ENCODE measurements around the gene MVB12B.

Gene MVB12B

DNA sequence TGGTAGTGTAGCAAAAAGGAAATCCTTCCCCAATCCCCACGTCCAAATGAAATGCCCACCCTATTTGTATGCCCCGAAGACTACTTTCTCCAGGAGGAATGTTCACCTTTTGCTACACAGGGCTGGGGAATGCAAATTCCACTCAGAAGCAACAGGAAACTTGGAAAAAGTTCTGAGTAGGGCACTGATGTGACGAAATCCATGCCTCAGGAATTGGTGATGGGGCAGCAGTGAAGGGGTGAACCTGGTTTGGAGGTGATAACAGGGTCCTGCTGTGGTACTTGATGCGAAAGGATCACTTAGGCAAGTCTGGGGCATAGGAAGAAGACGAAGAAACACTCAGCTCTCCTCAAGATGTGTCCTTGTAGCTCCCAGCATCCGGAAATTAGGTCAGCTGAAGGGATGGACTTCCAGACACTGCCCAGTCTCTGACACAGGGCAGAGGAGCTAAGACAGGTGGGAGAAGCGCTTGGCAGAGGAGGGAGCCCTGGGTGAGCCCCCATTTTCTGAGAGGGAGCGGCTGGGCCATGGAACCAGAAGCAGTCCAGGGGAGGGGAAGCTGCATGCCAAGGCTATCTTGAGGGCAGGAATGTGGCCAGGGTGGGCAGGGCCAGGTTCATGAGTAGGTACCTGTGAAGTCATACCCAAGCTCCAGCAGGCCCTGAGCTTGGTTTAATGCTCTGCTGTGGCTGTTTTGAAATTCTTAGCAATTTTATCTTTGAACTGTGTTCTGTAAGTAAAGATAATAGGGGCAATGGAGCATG is 22.2 kb upstream of the MVB12B start:
- no peak for DNase-seq

DNA sequence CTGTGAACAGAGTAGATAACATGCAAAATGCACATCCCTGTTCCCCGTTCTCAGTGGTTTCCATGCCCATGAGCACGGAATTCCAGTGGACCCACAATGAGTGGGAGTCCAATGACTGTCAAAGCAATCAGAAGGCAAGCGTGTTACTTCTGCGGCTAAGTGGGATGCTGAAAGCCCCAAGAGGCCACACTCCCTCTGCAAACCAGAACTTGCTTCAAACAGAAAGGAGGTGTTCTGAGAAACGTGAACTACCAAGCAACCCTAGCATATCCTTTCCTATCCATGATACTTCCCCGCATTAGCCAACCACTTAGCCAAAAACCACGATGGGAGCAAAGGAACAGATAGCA is 21.7 kb upstream of the MVB12B start:
- no peak for DNase-seq

DNA sequence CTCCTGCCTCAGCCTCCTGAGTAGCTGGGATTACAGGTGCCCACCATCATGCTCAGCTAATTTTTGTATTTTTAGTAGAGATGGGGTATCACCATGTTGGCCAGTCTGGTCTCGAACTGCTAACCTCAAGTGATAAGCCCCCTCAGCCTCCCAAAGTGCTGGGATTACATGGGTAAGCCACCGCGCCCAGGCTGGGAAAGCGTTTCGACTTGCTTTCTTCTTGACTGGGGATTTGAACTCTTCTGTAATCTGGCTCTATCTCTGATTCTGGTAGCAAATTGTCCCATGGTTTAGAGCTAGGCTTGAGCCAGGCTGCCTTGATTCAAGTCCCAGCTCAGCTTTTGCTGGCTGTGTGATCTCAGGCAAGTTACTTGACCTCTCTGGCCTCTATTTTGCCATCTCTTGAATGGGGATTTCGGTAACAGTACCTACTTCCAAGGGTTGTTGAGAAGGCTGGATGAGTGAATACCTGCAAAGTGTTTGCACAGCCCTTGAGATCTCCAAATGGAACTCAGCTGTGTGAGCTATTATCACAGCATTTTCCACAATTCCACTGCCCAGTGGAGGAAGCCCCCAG is 20.5 kb upstream of the MVB12B start:
- DNase-seq, result no peak

DNA sequence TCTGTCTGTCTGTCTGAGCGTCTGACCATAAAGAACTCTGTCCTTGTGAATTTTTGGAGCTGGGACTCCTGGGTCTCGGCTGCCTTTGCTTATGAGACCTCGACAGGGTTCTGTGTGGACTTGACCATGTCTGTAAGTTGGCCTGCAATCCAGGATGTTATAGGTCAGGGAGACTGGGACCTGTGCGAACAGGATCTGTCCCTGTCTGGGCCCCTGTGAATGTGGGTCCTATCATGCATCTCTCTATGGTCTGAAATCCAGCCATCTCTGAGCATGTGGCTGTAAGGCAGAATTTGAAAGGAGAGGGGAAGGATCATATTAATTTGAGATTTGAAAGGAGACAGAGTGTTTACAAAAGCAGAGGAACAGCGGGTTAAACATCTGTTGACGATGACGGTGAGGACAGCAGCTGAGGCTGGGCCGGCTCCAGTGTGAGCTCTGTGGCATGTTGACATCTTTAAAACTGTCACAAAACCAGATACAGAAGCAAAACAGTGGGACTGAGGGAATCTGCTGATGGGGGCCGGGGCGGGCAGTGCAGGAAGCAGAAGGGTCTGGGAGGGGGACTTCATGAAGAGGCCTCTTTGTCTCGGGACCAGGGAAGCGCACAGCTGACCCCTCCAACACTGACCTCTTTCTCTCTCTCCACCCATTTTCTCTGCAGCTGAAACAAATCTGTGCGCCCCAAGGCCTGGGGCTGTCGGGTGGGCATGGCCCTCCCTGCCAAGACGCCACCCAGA is 19.1 kb upstream of the MVB12B start:
- DNase-seq, result no peak

DNA sequence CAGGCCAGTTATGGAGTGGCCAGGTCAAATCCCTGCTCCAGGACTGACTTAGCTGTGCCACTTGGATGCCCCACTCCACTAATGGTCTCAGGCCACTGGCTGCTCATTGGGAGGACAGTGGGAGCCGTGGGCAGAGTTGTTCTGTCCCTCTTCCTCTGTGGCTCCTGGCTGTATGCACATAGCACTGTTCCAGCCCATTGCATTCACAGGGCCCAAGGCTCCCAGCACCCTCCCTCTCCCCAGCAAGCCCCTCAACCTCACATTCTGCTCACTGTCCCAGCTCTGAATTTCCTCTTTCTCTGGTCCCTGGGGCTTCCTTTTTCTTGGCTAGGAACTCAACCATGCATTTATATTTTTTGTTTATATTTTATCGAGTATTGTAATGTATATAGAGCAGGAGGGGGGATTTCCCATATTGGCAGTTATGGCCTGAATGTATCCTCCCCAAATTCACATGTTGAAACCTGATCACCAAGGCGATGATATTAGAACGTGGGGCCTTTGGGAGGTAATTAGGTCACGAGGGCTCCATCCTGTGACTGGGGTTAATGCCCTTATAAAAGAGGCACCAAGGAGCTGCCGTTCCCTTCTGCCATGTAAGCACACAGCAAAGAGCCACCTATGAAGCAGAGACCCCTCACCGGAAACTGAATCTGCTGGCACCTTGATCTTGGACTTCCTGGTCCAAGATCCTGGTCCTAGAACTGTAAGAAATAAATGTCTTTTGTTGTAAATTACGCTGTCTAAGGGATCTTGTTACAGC is 17.0 kb upstream of the MVB12B start:
- DNase-seq, result no peak

DNA sequence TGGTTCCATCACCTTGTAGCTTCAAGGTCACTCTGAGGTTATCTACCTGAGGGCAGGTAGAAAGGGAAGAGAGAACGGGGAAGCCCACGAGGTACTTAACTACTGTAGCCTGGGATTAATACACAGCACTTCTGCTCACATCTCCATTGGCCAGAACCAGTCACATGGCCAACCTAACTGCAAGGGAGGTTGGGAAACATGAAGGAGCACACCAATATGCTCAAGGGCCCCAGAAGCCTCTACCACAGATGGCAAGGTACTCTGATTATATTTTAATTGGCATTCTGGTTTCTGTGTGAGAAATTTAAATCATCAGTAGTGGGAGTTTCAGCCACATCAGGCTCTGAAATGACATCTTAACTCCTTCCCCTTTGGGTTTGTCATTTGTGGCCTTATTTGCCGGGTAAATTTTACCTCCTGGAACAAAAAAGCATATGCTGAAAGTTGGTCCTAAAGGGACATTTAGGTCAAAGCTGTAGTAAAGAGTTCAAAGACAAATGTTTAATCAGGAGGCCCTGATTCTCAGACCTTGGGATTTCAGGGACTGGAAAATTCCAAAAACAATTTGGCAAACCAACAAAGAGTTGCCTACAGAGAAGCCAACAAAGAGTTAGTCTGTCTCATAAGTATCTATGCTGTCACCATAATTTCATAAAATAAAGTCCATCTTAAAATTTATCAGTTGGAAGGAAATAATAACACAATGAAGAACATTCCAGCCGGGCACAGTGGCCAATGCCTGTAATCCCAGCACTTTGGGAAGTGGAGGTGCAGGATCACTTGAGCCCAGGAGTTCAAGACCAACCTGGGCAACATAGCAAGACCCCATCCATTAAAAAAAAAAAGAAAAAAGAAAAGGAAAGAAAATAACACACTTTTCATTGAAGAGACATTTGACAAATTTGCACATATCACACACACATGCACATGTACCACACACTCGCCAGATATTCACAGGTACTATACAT is 13.8 kb upstream of the MVB12B start:
- DNase-seq, result no peak

DNA sequence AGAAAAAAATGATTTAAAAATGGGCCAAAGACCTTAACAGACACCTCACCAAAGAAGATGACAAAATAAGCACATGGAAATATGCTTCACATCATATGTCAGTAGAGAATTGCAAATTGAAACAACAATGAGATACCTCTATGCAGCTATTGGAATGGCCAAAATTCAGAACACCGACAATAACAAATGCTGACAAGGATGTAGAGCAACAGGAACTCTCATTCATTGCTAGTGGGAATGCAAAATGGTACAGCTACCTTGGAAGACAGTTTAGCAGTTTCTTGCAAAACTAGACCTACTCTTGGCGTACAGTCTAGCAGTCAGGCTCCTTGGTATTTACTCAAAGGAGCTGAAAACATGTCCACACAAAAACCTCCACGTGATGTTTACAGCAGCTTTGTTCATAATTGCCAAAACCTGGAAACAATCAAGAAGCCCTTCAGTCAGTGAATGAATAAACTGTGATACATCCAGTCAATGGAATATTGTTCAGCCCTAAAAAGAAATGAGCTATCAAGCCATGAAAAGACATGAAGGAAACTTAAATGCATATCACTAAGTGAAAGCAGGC is 10.5 kb upstream of the MVB12B start:
- DNase-seq, result no peak

DNA sequence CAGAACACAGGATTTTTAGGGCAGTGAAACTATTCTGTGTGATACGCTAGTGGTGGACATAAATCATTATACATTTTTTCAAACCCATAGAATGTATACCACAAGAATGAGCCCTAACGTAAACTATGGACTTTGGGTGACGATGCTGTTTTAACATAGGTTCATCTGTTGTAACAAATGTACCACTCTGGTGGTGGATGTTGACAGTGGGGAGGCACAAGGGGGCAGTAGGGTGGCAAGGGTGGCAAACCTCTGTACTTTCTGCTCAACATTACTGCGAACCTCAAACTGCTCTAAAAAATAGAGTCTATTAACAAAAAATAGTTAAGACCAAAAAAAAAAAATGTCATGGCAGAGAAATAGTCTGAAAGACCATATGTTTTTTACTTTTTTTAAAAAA is 9.1 kb upstream of the MVB12B start:
- DNase-seq, result no peak

DNA sequence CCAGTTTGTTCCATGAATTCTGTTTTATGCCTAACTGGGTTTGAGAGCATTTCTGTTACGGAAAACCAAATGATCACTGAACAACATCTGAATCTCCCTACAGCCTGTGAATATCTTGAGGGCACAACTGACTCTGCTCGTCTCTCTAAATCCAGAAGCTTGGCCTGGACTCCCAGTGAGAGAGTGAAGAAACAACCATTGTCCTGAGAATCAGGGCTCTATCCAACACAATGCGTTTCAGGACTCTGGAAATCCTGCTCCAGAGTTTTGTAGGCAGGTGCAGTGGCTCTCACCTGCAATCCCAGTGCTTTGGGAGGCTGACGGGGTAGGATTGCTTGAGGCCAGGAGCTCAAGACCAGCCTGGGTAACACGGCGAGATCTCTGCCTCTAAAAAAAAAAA is 7.8 kb upstream of the MVB12B start:
- DNase-seq, result no peak

DNA sequence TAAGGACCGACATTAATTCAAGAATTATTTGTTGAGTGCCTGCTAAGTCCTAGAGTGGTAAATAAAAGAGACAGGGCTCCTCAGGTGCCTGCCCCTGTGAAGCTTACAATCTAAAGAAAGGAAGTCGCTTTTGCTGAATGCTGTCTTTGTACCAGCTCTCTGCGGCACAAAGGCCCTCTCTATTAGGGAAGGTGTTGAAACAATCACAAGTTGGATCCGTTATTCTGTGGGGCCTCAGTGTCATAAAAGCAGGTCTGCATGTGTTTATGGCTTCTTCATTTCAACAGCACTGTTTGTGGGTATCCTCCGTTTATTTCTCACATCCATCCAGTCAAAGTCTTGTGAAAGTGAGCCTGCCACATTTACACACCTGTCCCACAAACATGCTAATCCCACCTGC is 7.0 kb upstream of the MVB12B start:
- no peak for DNase-seq

DNA sequence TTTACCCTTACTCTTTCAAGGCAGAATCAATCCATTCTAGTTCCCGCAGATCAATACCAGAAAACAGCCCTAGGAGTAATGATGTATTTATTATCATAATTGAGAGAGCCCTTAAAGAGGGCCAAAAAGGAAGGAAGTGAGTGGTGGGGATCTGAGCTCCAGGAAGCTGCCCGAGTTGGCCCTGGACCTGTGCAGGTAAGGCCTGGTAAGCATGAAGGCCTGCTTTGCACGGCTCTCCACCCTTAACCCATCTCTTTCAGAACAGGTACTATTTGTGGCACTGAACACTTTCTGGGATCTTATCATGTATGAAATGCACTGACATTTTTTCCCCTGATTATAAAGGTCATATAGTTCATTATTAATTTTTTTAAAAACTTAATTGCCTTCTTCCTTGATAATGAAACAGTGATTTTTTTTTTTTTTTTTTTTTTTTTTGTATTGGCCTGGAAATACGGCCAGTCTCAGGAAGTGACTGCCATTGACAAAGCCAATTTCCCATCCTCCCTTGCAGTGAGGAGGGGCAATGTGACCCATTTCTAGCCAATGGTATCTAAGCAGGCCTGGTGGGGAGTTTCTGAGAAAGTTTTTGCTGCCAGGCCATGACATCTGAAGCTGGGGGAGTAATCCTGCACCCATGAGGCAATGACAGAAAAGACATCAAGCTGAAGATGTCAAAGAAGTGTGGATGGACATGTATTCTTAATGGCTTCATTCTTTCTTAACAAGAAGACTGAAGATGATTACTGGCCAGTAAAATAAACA is 6.3 kb upstream of the MVB12B start:
- no peak for DNase-seq

DNA sequence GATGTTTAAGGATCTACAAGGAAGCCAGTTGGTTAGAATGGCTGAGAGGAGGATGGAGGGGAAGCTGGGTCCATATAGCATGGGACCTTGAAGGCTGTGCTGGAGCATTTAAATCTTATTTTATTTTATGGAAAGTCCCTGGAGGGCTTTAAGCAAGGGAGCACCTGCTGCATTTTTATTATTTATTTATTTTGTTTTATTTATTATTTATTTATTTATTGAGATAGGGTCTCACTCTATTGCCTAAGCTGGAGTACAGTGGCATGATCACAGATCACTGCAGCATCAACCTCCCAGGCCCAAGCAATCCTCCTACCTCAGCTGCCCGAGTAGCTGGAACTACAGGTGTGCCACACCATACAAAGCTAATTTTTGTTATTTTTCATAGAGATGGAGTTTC is 4.9 kb upstream of the MVB12B start:
- DNase-seq, result no peak

DNA sequence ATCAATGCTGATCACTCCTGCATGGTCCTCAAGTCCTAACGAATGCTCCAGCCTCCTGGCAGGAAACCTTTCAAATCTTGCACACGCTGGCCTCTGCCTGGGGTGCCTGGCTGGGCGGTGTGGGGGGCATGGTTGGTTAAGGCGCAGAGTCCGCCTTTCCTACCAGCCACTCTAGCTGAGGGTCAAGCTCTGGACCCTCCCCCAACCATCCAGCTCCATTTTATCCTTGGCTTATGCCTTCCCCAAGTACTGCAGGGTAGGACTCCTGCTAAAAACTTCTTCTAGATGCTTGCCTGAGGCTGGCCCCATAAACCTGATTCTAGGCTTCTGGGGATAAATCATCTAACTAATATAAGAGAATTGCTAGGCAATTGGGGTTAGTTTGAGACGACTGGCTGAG is 808 bp upstream of the MVB12B start:
- DNase-seq, result no peak

DNA sequence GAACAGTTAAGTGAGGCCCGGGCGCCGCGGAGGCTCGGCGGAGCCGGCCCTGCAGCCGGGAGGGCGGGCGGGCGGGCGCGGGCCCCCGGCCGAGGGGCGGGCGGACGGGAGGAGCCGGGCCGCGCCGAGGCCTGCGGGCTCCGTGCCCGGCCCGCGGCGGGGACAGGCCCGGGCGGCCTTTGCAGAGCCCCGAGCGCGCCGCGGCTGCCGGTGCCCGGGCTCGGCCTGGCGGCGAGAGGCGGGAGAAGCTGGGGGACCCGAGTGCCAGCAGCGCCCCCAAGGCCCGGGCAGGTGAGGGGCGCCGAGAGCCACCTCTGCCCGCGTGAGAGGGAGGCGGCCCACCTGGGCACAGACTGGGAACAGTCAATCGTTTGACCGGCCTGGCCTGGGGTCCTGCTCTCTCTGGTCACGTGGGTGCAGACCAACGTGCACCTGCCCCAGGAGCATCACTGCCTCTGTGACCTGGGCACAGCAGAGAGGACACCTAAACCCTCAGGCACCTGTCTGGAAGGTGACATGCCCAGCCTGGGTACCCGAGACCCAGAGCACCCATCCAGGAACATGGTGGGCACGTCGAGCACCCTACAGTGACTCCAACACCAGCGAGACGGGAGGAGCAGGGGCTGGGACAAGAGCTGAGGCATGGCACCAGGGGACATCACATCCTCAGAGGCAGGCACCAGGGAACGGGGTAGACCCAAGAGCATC is 531 bp downstream of the MVB12B start:
- no peak for DNase-seq

DNA sequence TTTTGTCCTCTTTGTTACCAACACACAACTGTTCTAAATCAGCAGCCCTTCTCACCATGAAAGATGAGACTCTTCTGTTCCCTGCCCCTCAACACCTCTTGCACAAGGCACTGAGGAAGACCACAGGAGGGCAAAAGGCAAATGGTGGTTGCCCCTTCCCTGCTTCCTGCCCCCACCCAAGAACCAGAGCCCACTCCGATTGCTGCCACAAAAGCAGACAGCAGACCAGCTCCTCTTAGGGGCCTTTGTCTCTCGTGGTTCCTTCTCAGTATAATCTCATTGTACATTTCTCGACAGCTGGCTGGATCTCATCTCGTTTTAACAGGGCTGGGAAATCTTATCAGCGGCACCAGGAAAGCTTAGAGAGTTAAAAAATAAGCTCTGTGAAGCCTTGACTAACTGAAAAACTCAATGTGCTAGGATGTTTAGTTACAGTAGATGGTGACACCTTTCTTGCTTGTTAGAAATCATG is 1.1 kb downstream of the MVB12B start:
- no peak for DNase-seq

DNA sequence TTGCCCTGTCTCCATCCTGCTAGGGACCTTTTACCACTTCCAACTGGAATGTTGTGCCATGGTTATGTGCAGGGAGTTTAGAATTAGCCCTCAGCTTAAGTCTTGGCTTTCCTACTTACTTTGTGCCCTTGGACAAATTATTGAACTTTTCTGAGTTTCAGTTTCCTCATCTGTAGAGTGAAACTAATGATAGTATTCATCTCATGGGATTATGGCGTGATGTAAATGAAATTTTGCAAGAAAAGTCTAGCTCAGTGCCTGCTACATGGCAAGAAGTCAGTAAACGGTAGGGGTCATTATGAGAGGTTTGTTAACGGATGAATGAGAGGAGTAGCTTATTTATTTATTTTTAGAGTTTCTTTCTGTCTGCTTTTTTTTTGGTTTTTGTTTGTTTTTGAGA is 1.8 kb downstream of the MVB12B start:
- no peak for DNase-seq

DNA sequence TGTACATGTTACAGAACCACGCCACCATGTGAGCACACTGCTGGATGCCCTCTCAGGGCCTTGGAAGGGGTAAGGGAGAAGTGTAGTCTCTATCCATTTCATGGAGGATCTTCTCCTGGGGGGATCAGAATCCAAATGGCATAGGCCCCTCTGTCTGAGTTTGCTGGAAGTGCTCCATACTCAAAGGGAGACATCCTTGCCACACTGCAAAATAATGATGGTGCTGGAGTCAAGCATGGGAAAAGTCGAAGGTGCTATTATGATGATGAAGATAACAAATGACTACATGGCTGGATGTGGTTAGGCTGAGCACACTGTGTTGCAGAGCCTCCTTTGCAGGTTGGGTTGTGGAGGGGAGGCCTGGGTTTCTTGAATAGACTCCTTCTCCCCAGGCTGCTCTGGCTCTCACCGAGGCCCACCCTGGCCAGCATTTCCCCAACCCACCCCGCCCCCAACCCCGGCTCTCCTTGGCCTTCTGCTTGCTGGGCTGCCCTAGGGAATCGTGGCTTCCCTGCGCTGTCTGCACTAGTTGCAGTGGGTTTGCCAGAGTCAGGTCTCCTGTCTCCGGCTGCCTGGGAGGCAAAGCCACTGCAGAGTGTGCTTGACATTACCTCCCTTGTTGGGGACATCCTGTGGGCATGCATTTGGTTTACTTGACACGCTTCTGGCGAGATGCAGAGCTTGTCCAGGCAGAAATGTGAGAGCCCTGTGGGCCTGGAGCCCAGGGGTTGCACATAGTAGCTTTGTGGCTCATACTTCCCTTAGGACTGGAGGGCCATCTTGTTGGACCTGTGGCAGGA is 3.0 kb downstream of the MVB12B start:
- no peak for DNase-seq

DNA sequence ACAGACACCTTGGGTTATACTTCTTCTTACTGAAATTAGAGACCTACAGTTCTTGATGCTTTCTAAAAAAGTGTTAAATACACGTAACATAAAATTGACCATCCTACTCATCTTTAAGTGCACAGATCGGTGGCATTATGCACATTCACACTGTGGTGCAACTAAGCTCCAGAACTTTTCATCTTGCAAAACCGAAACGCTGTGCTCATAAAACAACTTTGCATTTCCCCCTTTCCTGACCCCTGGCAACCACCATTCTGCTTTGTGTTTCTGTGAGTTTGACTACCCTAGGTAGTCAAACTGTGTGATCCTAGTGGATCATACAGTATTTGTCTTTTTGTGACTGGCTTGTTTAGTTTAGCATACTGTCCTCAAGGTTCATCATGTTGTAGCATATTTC is 3.9 kb downstream of the MVB12B start:
- no peak for DNase-seq

DNA sequence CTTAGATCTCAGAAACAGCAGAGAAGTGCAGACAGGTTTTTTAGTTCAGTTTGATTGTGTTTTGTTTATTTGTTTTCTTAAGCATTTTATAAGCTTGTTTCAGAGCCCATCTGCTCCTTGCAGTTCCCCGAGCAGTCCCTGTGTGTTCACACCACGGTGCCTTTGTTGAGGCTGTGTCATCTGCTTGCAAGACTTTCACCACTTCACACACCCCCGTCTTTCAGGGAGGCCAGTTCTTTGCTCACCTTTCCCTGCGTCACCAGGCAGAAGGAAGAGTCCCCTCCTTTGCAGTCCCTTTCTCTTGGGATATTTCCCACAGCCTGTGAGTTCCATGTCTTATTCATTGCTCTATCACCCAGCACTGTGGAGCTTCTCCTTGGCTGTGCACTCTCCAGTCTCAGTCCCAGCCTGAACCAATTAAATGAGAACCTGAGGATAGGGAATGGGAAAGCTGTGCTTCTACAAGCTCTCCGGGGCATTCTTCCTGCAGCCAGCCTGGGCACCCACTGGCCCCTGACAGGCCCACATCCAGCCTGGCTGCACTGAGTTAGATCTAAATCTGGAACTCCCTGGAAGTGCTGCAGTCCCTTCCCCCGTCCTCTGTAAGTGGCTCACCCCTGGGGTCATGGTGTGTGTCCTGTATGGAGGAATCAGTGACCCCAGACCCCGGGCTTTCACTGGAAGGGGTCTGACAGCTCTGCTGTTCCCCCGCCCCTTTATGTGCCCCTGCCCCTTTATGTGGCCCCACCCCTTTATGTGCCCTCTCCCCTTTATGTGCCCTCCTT is 5.5 kb downstream of the MVB12B start:
- DNase-seq, result no peak
